Ureter (tissue), 1 donor: Measurements from ENCODE around the gene FARSA. TPM values are rescaled to one million over a fixed set of nuclear protein-coding genes. Genes with fewer than 3 reads are reported as not detected.
"Not testable (repeated sequence)": the region's sequence is repeated elsewhere in the genome, so short reads cannot be mapped to it uniquely, and the experiment has no call there.

Experiments
- DNase-seq: peaks from one replicate; pipeline ENCODE4 v3.0.0-alpha.2; 2020; ENCODE audit warnings: low spot score
- total RNA-seq: library from RNA; stranded (reverse); gene quantifications from one replicate; pipeline ENCODE4 v1.2.4, GENCODE V29; 2023
- donor health status: DM: yes; HTN: yes; CAD: no.

The FARSA gene
- total RNA-seq, 1 donor from 2014 or later, result 60.9 TPM

DNA sequence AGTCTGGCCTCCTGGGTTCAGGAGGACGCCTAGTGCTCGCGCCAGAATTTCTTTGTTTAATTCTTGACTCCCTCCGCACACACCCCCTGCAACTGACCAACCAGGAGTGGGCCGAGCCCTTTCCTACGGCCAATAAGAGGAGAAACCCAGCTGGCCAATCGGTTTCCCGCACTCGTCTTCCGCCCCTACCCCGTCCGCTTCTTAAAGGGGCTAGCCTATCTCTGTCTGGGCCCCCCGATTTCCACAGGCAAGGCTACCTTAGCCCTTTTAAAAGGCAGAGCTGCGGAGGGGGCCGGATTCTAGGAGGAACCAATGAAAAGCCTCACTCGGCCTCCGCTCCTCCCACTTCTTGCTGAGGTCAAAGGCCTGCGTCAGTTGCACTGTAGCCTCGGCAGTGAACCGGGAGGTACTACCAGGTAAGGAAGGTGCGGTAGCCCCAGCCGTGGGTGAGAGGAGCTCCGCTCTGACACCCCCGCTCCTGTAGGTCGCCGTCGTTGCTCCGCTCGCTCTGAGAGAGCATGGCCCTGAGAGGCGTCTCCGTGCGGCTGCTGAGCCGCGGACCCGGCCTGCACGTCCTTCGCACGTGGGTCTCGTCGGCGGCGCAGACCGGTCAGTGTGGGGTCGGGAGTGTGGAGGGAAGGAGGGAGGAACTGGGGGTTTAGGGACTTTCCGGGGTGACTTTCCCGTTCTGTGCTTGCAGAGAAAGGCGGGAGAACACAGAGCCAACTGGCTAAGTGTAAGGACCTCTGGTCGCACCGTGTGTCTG is 42.5 kb downstream of the FARSA start, which contains the start of gene GCDH:
TSS of gene GCDH (plus strand) at position 374 of the 766 bp plus-strand sequence. CDS start at position 519, 145 bp downstream.
- DNase-seq, result peak; percentile 98

- not testable (repeated sequence) for DNase-seq
Observed at GRCh38 chr19:12890299-12890786, 43.2 kb downstream of the FARSA start.

DNA sequence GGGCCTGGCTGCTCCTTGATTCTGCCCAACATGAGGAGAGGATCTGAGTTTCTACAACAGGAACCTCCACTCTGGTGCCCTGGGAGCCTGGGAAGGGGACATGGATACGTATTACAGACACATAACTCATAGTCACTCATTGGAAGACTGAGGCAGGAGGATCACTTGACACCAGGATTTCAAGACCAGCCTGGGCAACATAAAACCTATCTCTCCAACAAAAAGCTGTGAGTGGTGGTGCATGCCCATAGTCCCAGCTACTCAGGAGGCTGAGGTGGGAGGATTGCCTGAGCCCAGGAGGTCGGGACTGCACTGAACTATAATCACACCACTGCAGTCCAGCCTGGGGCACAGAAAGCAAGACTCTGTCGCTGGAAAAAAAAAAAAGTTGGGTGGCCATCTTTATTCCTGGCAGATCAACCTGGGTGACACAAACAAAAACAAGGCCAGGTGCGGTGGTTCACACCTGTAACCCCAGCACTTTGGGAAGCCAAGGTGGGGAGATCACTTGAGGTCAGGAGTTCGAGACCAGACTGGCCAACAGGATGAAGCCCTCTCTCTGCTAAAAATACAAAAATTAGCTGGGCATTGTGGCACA is 45.4 kb downstream of the FARSA start:
- DNase-seq, result no peak

DNA sequence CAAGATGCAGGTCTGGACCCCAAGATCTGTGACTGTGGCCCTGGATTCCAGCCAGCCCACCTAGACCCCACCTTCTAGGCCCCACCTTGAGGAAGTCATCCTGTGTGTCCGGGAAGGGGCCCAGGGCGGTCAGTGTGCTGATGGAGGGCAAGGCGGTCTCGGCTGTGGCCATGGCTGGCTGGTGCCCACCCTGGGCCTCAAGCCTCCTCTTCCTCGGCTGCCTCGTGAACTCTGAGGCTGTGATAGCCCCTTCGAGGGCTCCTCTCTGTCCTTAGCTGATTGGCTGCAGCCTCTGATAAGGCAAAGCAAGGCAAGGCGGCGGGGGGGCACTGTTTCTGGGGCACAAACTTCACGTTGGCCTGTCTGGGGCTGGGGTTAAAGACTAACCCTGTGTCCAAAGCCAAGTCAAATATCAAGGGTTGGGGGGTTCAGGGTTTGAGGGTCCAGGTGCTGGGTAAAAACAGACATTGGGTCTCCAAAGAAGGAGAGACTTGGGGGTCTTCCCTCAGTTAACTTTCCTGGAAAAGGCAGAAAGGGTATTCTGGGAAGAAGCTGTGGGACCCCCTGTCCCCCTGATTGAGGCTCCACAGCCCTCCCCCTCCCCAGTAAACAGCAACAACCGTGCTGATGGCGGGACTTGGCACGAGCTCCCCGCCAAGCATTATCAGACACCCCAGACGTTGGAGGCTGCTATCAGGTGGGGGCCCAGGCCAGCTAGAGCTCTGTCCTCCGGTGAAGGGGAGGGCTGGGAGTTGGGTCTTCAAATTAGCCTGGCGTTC is 46.4 kb downstream of the FARSA start, which contains the start of gene KLF1:
TSS of gene KLF1 (minus strand) at position 233 of the 779 bp plus-strand sequence. CDS start at position 172, 61 bp downstream.
- no peak for DNase-seq

DNA sequence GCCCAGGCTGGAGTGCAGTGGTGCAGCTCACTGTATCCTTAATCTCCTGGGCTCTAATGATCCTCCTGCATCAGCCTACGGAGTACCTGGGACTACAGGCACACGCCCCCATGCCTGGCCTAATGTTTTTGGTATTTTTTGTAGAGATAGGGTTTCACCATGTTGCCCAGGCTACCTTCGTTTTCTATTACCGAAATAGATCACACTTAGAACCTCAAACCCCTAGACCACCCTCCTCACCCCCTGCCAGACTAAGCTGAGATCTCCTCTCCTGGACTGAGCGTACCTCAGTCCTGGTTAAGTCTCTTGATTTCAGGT is 46.9 kb downstream of the FARSA start:
- DNase-seq, result no peak

DNA sequence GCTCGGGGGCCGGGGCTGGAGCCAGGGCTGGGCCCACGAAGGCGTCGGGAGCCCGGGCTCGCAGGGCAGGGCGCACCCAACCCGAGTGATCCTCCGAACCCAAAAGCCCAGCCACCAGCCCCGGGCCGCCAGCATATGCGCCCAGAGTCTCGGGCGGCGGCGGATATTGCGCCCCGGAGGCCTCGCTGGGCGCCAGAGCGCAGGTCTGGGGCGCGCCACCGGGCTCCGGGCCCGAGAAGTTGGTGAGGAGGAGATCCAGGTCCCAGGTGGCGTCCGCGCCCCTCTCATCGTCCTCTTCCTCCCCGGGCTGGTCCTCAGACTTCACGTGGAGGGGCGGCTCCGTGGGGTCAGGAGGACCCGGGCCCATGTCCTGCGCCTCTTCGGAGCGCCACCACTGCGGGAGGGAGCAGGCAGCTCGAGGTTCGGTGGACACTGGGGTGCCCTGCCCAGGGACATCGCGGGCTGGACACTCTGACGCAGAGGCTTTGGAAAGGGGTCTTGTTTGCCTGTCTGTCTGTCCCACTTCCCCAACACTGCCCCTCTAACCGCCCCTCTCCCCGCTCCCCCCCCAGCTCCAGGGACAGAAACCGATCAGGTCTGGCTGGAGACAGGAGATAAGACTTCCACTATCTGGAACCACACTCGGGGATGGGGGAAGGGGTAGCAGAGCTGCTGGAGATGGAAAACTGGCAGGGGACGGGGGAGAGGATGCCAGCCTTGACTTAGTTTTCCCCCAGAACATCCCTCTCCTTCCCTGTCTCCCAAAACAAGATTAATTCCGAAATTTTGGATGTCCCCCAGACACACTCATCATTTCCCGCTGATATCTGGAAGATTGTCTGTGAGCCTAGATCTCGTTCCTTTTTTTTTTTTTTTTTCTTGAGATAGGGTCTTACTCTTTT is 47.5 kb downstream of the FARSA start:
- DNase-seq, result no peak

- peak; percentile 73 for DNase-seq
Observed at GRCh38 chr19:12884926-12885748, 48.4 kb downstream of the FARSA start.

- DNase-seq, result no peak
Observed at GRCh38 chr19:12884627-12884925, 48.9 kb downstream of the FARSA start.

DNA sequence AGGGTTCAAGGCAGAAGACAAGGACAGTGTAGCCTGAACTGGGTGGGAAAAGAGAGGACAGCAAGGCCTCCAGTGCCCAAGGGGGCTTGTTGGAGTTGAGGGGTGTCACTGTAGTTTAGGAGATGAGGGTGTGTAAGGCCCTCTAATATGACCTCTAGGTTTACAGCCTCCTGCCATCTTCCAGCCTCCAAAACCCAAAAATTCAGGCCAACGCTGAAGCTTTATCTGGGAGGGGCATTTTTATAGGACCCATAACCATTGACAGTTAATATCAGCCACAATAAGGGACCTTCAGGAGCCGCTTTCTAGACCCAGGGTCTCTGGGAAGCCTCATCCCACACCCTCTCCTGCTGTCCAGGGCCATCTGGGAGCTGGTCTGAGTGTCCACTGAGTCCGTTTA is 49.3 kb downstream of the FARSA start:
- no peak for DNase-seq

DNA sequence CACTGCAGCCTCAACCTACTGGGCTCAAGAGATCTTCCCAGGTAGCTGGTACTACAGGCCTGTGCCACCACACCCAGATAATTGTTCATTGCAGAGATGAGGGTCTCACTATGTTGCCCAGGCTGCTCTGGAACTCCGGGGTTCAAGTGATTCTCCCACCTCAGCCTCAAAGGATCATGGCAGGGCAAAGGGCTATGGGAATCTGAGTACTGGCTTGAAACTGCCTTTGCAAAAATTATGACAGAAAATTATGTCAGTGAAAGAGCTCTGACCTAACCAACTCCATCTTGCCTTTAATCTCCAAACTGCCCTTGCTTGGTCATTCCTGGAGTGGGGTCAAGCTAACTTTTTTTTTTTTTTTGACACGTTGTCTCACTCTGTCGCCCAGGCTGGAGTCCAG is 50.9 kb downstream of the FARSA start:
- no peak for DNase-seq

DNA sequence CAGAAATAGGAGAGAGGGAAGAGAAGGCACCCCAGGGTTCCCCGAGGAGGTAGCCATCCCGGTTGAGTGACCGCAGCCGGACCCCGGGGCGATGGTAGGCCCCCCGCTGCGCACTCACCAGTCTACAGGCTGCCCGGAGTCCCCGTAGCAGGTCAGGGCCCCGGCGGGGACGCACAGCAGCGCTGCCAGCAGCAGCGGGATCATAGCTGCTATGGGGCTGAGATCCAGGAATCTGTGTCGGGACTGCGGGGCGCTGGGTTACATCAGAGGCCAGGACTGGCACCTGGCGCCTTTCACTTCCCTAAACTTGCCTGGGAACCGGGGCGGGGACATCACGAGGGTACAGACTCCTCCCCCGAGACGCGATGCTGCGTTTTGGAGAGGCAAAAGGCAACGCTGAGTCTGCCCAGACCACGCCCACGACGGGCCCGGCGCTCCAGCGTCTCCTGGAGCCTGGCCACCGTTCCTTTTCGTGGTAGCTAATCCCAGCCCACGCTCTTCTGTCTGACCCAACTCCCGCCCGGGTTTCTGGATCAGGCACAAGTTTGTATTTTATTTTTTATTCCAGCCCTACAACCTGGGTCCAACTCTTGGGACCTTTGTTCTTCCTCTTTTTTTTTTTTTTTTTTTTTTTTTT is 52.2 kb downstream of the FARSA start, which contains the start of gene DNASE2:
TSS of gene DNASE2 (minus strand) at position 278 of the 637 bp plus-strand sequence. CDS start at position 204, 74 bp downstream.
- peak; percentile 98 for DNase-seq

- no peak for DNase-seq
Observed at GRCh38 chr19:12880551-12881171, 52.9 kb downstream of the FARSA start.

DNA sequence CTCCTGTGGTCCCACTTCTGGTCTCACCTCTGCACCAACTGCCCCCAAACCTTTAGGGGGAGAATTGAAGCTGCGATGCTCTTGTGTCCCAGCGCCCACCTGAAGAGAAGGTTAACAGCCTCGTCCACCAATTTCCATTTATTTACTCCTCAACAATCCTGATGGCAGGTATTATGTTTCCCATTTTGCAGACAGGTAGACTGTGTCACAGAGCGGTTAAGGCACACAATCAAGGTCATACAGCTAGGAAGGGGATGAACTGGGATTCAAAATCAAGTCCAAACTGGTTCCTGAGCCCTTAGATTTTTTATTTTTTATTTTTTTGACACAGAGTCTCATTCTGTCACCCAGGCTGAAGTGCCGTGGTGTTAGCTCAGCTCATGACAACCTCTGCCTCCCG is 58.4 kb downstream of the FARSA start:
- no peak for DNase-seq

- DNase-seq, result no peak
Observed at GRCh38 chr19:12873891-12874745, 59.4 kb downstream of the FARSA start.

DNA sequence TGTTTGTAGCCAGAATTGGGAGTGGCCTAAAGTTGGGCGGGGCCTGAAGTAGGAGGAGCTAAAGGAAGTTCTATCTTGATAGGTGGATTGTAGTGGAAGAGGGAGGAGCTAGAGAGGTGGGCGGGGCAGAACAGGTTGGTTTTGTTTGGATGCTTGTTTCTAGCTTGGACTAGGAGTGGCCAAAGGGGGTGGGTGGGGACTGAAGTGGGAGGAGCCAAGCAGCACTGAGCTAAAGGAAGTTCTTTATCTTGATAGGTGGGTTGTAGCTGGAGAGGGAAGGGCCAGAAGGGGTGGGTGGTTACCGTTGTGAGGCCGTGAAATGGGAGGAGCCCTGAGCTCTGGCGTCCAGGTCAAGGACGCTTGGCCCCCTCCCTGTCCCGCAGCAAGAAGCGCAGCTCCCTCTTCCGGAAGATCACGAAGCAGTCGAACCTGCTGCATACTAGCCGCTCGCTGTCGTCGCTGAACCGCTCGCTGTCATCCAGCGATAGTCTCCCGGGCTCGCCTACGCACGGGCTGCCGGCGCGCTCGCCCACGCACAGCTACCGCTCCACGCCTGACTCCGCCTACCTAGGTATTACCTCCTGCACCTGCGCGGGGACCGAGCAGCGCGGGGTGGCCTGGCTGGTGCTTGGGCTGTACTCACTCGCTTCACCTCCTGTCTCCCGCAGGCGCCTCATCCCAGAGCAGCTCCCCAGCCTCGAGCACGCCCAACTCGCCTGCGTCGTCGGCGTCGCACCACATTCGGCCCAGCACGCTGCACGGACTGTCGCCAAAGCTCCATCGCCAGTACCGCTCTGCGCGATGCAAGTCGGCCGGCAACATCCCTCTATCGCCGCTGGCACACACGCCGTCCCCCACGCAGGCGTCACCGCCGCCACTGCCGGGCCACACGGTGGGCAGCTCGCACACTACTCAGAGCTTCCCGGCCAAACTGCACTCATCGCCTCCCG is 60.3 kb downstream of the FARSA start:
- peak; percentile 64 for DNase-seq
